ENCODE results near the gene SF3B3.
"Not testable (repeated sequence)": the region's sequence is repeated elsewhere in the genome, so short reads cannot be mapped to it uniquely, and the experiment has no call there.

The SF3B3 gene

GRCh38 chr16:70592106-70592571, 68.5 kb downstream of the SF3B3 start:
- no peak for DNase-seq

GRCh38 chr16:70593544-70593943, 69.9 kb downstream of the SF3B3 start:
- DNase-seq: no peak

GRCh38 chr16:70594569-70594968, 71.0 kb downstream of the SF3B3 start:
- DNase-seq: peak in 1 of 2 donors; percentile 4

- no peak for DNase-seq
These were observed 73.7 kb downstream of the SF3B3 start for GRCh38 chr16:70597135-70597835.

- DNase-seq: no peak
These were observed 75.4 kb downstream of the SF3B3 start for GRCh38 chr16:70598937-70599503.

DNA sequence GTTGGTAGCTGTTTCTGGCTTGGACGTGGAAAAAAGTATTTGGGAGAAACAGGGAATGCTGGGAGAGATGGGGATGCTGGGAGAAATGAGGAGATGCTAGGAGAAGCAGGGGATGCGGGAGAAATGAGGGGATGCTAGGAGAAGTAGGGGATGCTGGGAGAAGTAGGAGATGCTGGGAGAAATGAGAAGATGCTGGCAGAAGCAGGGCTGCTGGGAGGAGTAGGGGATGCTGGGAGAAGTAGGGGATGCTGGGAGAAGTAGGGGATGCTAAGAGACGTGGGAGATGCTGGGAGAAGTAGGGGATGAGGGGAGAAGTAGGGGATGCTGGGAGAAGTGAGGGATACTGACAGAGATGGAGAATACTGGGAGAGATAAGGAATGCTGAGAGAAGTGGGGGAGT, 77.1 kb downstream of the SF3B3 start:
- no peak for DNase-seq

GRCh38 chr16:70601576-70602575, 78.3 kb downstream of the SF3B3 start:
- no peak for DNase-seq

DNA sequence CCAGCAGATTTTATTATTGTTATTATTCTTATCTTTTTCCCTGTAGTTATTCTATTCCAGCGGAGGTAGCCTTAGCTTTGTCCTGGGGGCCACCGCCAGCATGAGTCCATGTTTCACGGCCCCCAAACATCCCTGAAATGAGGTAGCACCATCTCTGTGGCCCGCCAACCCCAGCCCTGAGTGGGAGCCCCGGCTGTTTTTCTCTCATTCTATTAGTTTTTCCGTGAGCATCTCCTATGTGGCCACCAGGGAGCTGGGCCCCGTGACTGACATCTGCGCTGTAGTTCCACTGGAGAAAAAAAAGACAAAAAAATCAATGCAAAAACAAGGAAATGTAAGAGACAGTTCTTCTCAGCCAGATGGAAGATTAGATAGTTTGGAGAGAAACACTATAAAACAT, 79.2 kb downstream of the SF3B3 start:
- DNase-seq: no peak

- DNase-seq: no peak
These were observed 81.0 kb downstream of the SF3B3 start for GRCh38 chr16:70604407-70605282.

DNA sequence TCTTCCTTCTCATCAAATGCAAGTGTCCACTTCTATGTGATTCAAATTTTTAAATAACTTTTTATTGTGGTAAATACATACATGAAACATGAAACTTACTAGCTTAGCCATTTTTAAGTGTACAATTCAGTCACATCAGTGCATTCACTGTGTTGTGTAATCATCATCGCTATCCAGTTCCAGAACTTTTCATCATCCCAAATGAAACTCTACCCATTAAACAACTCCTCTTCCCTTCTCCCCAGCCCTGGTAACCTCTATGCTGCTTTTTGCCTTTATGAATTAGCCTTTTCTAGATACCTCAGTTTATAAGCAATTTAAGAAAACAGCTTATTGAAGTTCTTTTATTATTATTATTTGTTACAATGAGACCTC, 81.7 kb downstream of the SF3B3 start:
- no peak for DNase-seq

DNA sequence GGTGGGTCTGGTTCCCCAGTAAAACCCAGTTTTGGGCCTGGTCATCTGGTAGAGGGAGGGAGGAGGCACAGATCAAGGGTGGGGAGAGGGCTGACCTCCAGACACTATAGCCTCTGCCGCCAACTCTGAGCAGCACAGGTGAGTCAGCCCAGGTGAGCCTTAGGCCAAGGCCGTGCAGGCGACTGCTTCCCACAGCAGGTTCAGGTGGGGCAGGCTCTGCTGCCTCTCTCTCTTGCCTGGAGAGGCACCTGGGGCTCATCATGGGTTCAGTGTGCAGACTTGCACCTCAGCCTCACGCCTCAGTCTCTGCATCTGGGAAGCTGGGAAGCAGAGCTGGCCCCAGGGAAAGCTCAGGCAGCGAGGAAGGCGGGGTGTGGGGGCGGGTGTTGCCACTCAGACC, 84.9 kb downstream of the SF3B3 start:
- no peak for DNase-seq

DNA sequence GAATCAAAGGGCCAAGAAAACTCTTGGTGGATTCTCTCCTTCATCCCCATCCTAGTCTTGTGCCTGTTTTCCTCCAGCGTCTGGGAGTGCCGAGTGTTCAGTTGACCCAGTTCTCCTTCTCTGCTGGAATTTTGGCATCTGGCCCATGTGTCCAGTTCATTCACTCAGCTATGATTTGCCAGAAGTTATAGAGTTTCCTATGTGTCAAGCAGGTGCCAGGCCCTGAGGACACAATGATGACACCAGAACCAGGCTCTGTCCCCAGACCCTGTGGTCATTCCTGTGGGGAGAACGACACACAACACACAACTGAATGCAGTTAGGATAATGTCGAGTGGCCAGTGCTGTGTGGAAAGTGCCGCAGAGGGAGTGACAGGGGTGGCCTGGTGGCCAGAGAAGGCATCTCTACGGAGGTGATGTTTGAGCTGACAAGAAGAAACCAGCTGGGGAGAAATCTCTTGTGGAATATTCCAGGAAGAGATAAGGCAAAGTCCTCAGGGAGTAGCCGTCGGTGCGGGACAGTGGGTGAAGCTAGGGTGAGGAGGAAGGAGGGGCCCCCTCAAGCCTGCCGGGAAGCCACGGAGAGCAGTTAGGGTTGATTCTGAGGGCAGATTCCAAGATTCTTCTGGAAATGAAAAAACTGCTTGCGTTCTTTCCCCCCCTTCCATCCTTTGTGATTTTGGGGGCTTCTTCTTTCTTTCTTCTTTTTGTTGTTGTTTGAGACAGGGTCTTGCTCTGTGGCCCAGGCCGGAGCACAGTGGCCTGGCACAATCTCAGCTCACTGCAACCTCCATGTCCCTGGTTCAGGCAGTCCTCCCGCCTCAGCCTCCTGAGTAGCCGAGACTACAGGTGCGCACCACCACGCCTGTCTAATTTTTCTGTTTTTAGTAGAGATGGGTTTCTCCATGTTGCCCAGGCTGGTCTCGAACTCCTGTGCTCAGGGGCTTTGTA, 86.9 kb downstream of the SF3B3 start:
- no peak for DNase-seq

DNA sequence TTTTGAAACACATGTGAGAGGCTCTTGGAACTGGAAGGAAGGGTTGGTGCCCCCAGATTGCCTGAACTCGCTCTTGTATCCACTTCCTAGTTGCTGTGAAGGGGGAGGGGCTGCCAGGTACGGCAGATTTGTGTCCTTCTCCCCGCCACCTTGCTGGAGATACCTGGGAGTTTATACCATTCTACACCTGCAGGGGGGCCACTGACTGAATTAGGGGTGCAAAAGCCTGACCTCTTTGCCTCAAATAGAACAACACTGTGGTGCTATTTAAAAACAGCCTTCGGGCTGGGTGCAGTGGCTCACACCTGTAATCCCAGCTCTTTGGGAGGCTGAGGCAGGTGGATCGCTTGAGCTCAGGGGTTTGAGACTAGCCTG, 87.6 kb downstream of the SF3B3 start:
- DNase-seq: no peak

DNA sequence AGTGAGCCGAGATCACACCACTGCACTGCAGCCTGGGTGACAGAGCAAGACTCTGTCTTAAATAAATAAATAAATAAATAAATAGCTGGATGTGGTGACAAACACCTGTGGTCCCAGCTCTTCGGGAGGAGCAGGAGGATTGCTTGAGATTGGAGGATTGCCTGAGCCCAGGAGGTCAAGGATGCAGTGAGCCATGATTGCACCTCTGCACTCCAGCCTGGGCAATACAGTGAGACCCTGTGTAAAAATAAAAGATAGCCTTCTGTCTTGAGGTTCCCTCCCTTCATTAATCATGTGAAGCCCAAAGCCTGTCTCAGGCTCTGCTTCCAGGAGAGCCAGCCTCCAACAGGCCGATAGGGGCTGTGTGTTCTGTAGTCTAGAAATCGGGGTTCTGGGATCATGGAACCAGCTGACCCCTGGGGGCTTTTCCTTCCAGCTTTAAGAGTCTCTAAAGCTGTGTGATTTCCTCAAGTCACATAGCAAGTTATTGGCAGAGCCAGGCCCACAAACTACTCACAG, 88.2 kb downstream of the SF3B3 start:
- DNase-seq: no peak

DNA sequence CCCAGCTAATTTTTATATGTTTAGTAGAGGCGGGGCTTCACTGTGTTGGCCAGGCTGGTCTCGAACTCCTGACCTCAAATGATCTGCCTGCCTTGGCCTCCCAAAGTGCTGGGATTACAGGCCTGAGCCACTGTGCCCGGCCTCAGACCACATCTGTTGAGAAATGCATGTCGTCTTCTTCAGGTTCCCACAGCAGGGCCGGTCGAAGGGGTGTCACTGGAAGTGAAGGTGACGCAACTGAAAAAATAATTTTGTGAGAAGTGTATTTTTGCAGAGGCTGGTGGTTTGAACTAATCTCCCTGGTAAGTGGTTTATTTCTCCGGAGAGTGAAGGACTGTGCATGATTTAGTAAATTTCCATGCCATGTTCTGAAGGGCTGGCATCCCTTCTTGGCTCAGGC, 89.3 kb downstream of the SF3B3 start:
- DNase-seq: no peak

GRCh38 chr16:70614208-70614951, 90.8 kb downstream of the SF3B3 start:
- DNase-seq: no peak

DNA sequence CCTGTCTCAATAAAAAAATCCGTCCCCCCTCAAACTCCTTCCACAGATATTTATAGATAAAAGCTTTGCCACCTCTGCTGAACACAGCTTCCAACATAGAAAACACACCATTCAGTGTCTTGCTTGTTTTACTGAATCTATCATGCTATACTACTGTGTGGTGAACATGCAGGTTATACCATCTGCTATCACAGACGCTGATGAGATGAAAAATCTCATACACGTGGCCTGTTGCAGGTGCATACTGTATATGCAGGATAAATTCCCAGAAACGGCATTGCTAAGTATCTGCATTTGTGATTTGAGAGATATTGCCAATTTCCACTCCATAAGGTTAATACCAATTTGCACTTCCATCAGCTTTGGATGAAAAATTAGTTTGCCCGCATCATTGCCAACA, 92.3 kb downstream of the SF3B3 start:
- no peak for DNase-seq

GRCh38 chr16:70621864-70622263, 98.2 kb downstream of the SF3B3 start:
- DNase-seq: not testable (repeated sequence)

Measured in bone marrow (tissue), 2 donors.